Measurements from ENCODE around the gene ACTN4.

GRCh38 chr19:38653028-38653571 is 5.7 kb downstream of the ACTN4 start:
- TF ChIP-seq CTCF (IDR thresholded peaks at IDR 0.05) (no peak), POLR2A (IDR thresholded peaks at IDR 0.05) (no peak)
